NCI-H2196 (cell line): ENCODE data around the gene GRAMD1C.
A peak's percentile ranks its signal among the peaks of the same experiment; 100 is the strongest.

Experiments
- DNase-seq: peaks from one replicate; lab custom pipeline; 2025; ENCODE audit not compliant: unreplicated experiment; lab: John Stamatoyannopoulos, UW

Gene GRAMD1C

DNA sequence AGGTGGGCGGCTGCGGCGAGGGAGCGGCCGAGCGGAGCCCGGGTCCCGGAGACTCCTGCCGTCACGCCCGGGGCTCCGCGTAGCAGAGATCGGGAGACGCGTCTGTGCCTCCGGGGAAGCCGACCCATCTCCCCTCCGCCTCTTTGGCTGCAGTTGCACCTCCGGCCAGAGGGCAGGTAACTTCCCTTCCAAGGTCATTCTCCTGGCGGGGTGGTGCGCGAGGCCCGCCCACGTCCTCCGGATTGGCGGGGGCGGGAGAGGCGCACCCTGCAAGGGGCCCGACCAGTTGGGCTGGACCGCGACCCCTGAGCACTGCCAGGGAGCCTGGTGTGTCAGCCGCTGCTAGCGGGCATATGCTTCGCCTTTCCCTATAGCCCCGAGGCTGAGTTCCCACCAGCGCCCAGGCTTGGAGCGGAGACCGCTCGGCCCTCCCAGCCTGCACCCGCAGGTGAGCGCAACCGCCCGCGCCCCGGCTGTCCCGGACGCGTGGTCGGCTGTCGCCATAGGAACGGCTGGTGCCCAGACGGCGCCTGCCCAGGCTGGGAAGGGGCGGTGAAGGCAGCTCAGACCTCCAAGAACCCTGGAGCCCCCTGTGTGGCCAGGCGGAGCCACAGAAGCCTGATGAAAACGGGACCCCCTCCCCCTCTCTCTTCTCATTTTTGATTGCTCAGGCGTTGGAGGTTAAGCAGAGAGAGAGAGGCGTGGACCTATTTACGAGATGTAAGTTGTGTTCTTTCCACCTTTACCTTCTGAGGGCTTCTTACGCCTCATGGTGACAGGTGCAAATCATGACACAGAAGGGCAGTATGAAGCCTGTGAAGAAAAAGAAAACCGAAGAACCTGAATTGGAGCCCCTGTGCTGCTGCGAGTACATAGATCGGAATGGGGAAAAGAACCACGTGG is 109.7 kb downstream of the GRAMD1C start:
- peak; percentile 74 for DNase-seq

DNA sequence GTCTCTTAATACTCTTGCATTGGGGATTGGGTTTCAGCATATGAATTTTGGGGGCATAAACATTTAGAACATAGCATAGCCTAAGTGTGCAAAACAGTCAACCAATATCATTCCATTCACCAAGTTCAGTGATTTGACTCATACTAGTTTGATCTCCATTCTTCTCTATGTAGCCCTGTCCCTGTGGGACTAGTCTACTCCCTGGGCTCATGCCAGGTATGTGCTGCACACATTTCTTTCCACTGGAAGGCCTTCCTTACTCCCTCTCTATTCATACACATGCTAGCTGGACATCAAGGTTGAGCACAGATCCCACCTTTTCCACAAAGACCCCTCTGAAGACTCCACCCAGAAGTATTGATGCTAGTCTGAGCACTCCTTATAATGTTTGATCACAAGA is 114.3 kb downstream of the GRAMD1C start:
- DNase-seq = no peak

DNA sequence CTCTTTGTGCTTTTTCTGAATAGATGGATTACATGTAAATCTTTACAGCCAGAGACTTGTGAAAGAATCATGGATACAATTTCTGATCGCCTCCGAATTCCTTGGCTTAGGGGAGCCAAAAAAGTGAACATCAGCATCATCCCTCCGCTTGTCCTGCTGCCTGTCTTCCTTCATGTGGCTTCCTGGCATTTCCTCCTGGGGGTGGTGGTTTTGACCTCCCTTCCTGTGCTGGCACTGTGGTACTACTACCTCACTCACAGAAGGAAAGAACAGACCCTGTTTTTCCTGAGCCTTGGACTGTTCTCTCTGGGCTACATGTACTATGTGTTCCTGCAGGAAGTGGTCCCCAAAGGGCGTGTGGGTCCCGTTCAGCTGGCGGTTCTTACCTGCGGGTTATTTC is 115.1 kb downstream of the GRAMD1C start:
- no peak for DNase-seq

DNA sequence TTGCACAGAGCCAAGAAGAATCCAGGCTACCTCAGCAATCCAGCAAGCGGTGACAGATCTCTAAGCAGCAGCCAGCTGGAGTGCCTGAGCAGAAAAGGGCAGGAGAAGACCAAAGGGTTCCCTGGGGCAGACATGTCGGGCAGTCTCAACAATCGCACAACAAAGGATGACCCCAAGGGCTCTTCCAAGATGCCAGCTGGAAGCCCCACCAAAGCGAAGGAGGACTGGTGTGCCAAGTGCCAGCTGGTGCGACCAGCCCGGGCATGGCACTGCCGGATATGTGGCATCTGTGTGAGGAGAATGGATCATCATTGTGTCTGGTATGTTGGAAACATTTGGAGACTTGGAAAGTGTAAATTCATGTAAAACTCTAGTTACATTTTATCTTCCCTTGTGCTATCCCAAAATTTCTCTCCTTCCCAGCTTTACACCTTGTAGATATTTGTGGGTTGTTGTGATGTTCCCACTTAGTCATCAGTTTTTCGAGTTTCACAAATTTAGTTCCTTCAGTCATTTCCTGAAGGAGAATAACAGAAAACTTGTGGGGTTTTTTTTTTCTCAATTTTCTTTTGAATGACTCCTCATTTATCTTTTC is 115.6 kb downstream of the GRAMD1C start:
- DNase-seq = no peak

DNA sequence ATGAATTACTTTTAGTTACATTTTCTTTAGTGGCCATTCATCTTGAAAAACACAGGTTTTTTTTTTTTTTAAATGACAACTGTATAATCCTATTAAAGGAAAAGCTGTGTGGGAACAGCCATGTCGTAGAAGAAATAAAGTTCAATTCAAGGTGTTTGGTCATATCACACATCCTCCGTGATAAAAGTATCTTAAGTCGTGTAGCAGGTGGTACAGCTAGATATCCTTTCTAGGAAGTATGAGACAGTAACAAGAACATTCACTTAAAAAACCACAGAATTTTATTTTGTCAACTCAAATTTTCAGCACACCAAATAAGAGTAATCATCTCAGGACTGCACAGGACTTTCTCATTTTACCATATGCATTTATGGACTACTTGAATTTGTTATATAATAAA is 125.3 kb downstream of the GRAMD1C start:
- DNase-seq = no peak

DNA sequence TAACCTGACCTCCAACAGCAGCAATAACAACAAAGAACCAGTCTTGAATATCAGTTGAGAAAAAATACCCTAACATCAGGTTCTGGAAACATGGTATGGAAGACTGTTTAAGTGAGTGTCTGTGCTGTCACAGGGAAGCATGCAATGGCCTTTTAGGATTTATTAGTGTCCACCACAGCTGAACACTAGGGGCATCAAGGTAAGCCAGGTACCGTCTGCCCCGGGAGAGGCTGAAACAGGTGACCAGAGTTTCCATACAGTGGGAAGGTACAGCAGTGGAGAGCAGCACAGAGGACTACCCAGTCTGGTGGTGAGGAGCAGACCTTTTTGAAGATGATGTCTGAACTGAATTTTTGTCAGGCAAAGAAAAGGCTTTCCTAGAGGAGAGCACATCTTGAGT is 127.6 kb downstream of the GRAMD1C start:
- no peak for DNase-seq

DNA sequence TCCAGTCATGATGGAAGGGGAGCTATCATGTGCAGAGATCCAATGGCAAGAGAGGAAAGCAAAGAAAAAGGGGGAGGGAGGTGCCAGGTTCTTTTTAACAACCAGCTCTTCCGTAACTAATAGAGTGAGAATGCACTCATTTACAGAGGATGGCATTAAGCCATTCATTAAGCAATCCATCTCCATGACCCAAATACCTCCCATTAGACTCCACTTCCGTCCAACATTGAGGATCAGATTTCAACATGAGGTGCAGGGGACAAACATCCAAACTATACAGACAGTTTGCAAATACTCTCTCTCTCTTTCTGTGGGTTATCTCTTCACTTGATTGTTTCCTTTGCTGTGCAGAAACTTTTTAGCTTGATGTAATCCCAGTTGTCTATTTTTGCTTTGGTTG is 130.4 kb downstream of the GRAMD1C start:
- DNase-seq = peak; percentile 14

DNA sequence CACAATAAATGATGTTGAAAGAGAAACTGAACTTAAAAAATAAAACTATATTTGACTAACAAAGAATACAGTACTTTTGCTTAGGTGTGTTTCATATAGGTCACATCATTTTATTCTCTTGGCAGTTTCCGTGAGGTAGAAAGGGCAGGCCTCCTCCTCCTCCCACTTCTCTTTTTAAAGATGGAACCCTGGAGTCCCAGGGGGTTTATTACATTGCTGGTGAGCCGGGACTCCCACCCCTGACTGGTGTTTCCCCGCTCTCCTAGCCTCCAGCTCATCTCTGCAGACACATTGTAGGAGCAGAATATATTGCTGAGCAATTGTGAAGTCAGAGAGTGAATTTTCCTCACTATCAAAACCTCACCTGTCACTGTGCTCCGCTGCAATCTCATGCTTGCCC is 139.2 kb downstream of the GRAMD1C start:
- DNase-seq = no peak

DNA sequence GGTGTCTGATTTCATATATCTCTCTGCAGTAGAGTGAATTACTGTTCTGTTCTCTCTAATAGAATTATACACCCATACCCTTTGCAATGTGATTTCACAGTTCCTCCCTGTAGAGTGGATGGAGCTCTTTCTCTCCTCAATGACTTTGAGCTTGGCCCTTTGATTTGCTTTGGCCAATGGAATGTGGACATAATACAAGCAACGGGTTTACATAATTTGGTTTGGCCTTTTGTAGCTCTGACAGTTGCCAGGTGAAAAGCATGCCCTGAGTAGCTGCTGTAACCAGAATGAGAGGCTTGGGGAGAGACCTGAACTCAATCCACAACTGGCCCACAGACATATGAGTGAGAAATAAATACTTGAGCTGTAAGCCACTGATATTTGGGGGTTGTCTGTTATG is 141.3 kb downstream of the GRAMD1C start:
- DNase-seq = no peak

DNA sequence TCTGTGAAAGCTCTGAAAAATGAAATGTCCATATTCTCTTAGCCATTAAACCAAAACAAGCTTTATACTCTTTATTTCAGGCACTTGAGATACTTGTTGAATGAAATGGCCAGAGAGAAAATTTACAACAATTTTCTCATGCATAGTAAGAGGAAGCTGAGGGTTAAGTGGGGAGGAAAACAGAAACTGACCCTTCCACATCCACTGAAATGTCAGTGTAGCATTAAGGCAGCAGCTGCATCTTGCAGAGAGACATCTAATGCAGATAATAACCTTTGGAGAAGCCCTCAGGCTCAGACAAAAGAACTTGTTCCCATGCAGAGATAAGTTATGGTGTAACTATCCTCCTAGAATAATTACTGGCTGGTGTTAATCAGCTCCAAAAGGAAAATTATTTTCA is 143.2 kb downstream of the GRAMD1C start:
- no peak for DNase-seq

DNA sequence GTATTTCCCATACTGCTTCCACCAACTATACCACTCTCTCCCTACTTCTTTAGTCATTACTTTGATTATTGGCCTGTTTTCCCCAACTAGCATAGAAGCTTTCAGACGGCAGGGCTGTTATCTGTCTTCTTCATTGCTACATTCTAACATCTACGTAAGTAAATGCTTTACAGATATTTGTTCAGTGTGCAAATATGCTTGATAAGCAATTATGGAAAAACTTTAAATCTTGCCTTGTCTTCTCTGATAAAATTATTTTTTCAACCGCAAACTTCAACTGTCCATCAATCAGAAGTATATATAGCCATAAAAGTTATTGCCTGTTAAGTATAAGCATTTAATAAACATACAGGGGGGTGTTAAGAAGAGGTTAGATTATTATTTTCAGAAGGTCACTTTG is 145.0 kb downstream of the GRAMD1C start:
- no peak for DNase-seq

DNA sequence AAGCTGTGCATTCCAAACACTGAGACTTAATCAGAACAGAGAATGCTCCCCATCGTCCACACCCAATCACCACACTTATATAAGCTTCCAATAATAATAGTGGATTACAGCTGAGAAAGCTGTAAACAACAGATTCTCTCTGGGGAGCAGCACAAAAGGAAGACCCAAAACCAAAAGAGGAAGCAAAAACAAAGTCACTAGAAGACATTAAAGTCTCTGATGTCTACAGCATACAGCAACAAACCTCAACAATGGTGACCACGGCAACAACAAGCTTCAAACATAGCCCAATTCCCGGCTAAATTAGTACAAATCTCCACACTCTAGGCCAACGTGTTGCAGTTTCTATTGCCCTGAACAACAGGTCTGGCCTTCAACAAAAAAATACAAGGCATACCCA is 147.0 kb downstream of the GRAMD1C start:
- no peak for DNase-seq
